ENCODE data around the gene PSG2. TPM values are rescaled to one million over a fixed set of nuclear protein-coding genes. Genes with fewer than 3 reads are reported as not detected.
"Not testable (repeated sequence)": the region's sequence is repeated elsewhere in the genome, so short reads cannot be mapped to it uniquely, and the experiment has no call there.

Gene PSG2
- total RNA-seq, 3 donors from 2014 or later = not detected

- H3K4me3 ChIP-seq; intact Hi-C loops (cut with DNase I; ENCODE audit: low total_unique reads); H3K27ac ChIP-seq; H3K4me1 ChIP-seq; H3K9me3 ChIP-seq; H3K36me3 ChIP-seq; H3K27me3 ChIP-seq: not testable (repeated sequence)
- DNase-seq (ENCODE audit: low spot score in 2 of 2) = peak in 1 of 2 donors; percentile 39
- peak in 1 of 3 donors; percentile 30 for TF ChIP-seq CTCF (IDR thresholded peaks at IDR 0.05)
Measured at GRCh38 chr19:43087702-43088340, 5.3 kb upstream of the PSG2 start.

GRCh38 chr19:43085796-43086530, 3.5 kb upstream of the PSG2 start:
- H3K27ac ChIP-seq; intact Hi-C loops (cut with DNase I; ENCODE audit: low total_unique reads); H3K4me1 ChIP-seq; H3K36me3 ChIP-seq; H3K27me3 ChIP-seq; DNase-seq (ENCODE audit: low spot score in 2 of 2); H3K4me3 ChIP-seq; H3K9me3 ChIP-seq: not testable (repeated sequence)

GRCh38 chr19:43084196-43084832, 1.8 kb upstream of the PSG2 start:
- intact Hi-C loops (cut with DNase I; ENCODE audit: low total_unique reads) = not testable (repeated sequence)

GRCh38 chr19:43083721-43084120, 1.2 kb upstream of the PSG2 start:
- H3K27ac ChIP-seq; H3K27me3 ChIP-seq; H3K36me3 ChIP-seq; H3K9me3 ChIP-seq; DNase-seq (ENCODE audit: low spot score in 2 of 2); H3K4me1 ChIP-seq; intact Hi-C loops (cut with DNase I; ENCODE audit: low total_unique reads); H3K4me3 ChIP-seq: not testable (repeated sequence)

More at GRCh38 chr19:43084196-43084832, 1.8 kb upstream of the PSG2 start:
- H3K9me3 ChIP-seq; H3K4me3 ChIP-seq; H3K27me3 ChIP-seq; H3K36me3 ChIP-seq; H3K27ac ChIP-seq; DNase-seq (ENCODE audit: low spot score in 2 of 2); H3K4me1 ChIP-seq: not testable (repeated sequence)
- peak in 1 of 3 donors; percentile 26 for TF ChIP-seq CTCF (IDR thresholded peaks at IDR 0.05)

- DNase-seq (ENCODE audit: low spot score in 2 of 2) = no peak
- H3K36me3 ChIP-seq = no peaks in the 10 kb centered on the region
- intact Hi-C loops (cut with DNase I; ENCODE audit: low total_unique reads) = no loop called here
Measured at GRCh38 chr19:43078311-43078710, 4.2 kb downstream of the PSG2 start.

GRCh38 chr19:43077881-43078280, 4.6 kb downstream of the PSG2 start:
- H3K4me3 ChIP-seq; H3K4me1 ChIP-seq; H3K27me3 ChIP-seq; H3K9me3 ChIP-seq; DNase-seq (ENCODE audit: low spot score in 2 of 2); H3K36me3 ChIP-seq; intact Hi-C loops (cut with DNase I; ENCODE audit: low total_unique reads); H3K27ac ChIP-seq: not testable (repeated sequence)

More at GRCh38 chr19:43078311-43078710, 4.2 kb downstream of the PSG2 start:
- Histone ChIP-seq H3K4me1 (no peaks in the 10 kb centered on the region), H3K4me3 (no peak overlapping the region), H3K9me3 (no peaks in the 10 kb centered on the region), H3K27me3 (no peaks in the 10 kb centered on the region), H3K27ac (no peak overlapping the region)
- TF ChIP-seq CTCF (IDR thresholded peaks at IDR 0.05) = no peak
- TF ChIP-seq POLR2A (IDR thresholded peaks at IDR 0.05) = no peak
- no peak for TF ChIP-seq POLR2AphosphoS5 (IDR thresholded peaks at IDR 0.05)

- H3K27ac ChIP-seq; H3K27me3 ChIP-seq; H3K9me3 ChIP-seq; H3K4me1 ChIP-seq; intact Hi-C loops (cut with DNase I; ENCODE audit: low total_unique reads); H3K4me3 ChIP-seq; DNase-seq (ENCODE audit: low spot score in 2 of 2); H3K36me3 ChIP-seq: not testable (repeated sequence)
Measured at GRCh38 chr19:43062418-43062817, 20.1 kb downstream of the PSG2 start.

- DNase-seq (ENCODE audit: low spot score in 2 of 2); H3K27me3 ChIP-seq; intact Hi-C loops (cut with DNase I; ENCODE audit: low total_unique reads); H3K36me3 ChIP-seq; H3K4me1 ChIP-seq; H3K9me3 ChIP-seq; H3K27ac ChIP-seq; H3K4me3 ChIP-seq: not testable (repeated sequence)
Measured at GRCh38 chr19:43061326-43061725, 21.2 kb downstream of the PSG2 start.

- intact Hi-C loops (cut with DNase I; ENCODE audit: low total_unique reads); H3K4me3 ChIP-seq; H3K27ac ChIP-seq; H3K9me3 ChIP-seq; H3K27me3 ChIP-seq; H3K4me1 ChIP-seq; DNase-seq (ENCODE audit: low spot score in 2 of 2); H3K36me3 ChIP-seq: not testable (repeated sequence)
Measured at GRCh38 chr19:43060254-43060653, 22.2 kb downstream of the PSG2 start.

GRCh38 chr19:43059482-43059881, 23.0 kb downstream of the PSG2 start:
- H3K4me3 ChIP-seq; H3K27me3 ChIP-seq; H3K9me3 ChIP-seq; H3K36me3 ChIP-seq; H3K27ac ChIP-seq; H3K4me1 ChIP-seq; intact Hi-C loops (cut with DNase I; ENCODE audit: low total_unique reads); DNase-seq (ENCODE audit: low spot score in 2 of 2): not testable (repeated sequence)

All from breast epithelium (tissue), 4 donors.